Stomach (tissue), 4 donors: Measurements from ENCODE around the gene SLFN13.
"Not testable (repeated sequence)": the region's sequence is repeated elsewhere in the genome, so short reads cannot be mapped to it uniquely, and the experiment has no call there.

Source experiments
- CTCF ChIP-seq, 7 experiments: fragments of 450-650 bp in 4 of 7; fragments of 200-600 bp in 3 of 7; sonication (generic) in 3 of 7; IDR thresholded peaks; one replicate each; pipeline ENCODE4 v1.5.1; 2016 to 2019; ENCODE audit warnings: antibody characterized with exemption in 7 of 7, control low read depth in 2 of 7, mild to moderate bottlenecking in 1 of 7
- POLR2A ChIP-seq, 4 donors: fragments of 450-650 bp; IDR thresholded peaks; one replicate each; pipeline ENCODE4 v1.6.1; 2016; ENCODE audit warnings: antibody characterized with exemption in 4 of 4, control low read depth in 2 of 4, mild to moderate bottlenecking in 1 of 4, moderate library complexity in 1 of 4
- POLR2AphosphoS5 ChIP-seq, 3 donors: sonication (generic); formaldehyde crosslinking; IDR thresholded peaks; one replicate each; pipeline ENCODE4 v1.6.1; 2016; ENCODE audit warnings: antibody characterized with exemption in 3 of 3

- not testable (repeated sequence) for TF ChIP-seq POLR2AphosphoS5, POLR2A, CTCF (IDR thresholded peaks at IDR 0.05)
Measured at GRCh38 chr17:35393783-35394182, 54.8 kb downstream of the SLFN13 start.
